HFFc6 (cell line): ENCODE results near the gene HIVEP1. TPM values are rescaled to one million over a fixed set of nuclear protein-coding genes. Genes with fewer than 3 reads are reported as not detected.

ENCODE experiments used
- DNase-seq: peaks from one replicate; pipeline ENCODE4 v3.0.0-alpha.2; 2018
- H3K27ac Mint-ChIP-seq: 2 replicates; pipeline ENCODE4 v1.8.0; 2020; ENCODE audit warnings: mild to moderate bottlenecking, mixed read lengths
- H3K27me3 Mint-ChIP-seq: 2 replicates; pipeline ENCODE4 v1.8.0; 2021; ENCODE audit warnings: mild to moderate bottlenecking, moderate library complexity, mixed read lengths; ENCODE audit not compliant: insufficient read depth
- H3K36me3 Mint-ChIP-seq: 2 replicates; pipeline ENCODE4 v1.8.0; 2021; ENCODE audit warnings: low read depth, mixed read lengths
- H3K4me1 Mint-ChIP-seq: 2 replicates; pipeline ENCODE4 v1.8.0; 2020; ENCODE audit warnings: low read depth, mixed read lengths
- H3K4me3 Mint-ChIP-seq: 2 replicates; pipeline ENCODE4 v1.8.0; 2020; ENCODE audit warnings: mild to moderate bottlenecking, moderate library complexity, mixed read lengths
- H3K9me3 Mint-ChIP-seq: 2 replicates; pipeline ENCODE4 v1.8.0; 2020; ENCODE audit warnings: mild to moderate bottlenecking, mixed read lengths
- CTCF ChIP-seq: fragments of 200-600 bp; sonication (generic); IDR thresholded peaks from 2 replicates; pipeline ENCODE4 v1.5.0; 2021; ENCODE audit warnings: antibody characterized with exemption, mild to moderate bottlenecking
- total RNA-seq, 6 experiments: library from RNA; stranded (reverse); fragmentation: NEBNext Ultra II Directional; extraction: Animal tissue kit (Norgen Biotek cat#: 25700); gene quantifications; 2 replicates in 1 of 6; 3 replicates in 5 of 6; pipeline ENCODE4 v1.2.3, GENCODE V29; 2021

Gene HIVEP1
- total RNA-seq, 6 experiments from 2014 or later: 10.3 to 19.9 (median 11.8) TPM

DNA sequence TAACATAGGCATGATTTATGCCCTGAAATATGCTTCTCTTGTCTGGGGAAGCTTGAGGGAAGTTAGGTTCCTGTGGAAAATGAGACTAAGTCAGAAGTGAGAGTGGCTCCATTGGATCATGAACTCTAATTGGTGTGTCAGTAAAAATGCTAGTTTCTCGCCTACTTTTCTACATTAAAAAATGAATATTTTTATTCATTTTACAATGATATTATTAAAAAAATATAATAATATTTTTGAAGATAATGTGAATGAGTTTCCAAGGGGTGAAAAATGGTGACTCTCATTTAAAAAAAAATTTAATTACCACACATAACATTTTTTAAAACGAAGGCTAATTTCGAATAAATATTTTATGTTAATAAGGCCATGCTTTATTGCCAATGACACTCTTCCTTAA is 84.2 kb downstream of the HIVEP1 start:
- peaks cover 52% of the 10 kb centered on the region for H3K4me1 Mint-ChIP-seq
- H3K36me3 Mint-ChIP-seq: peaks cover 6% of the 10 kb centered on the region; the same call in 1 of the 2 replicates
- H3K27me3 Mint-ChIP-seq: no peaks in the 10 kb centered on the region
- no peak for DNase-seq
- H3K9me3 Mint-ChIP-seq: no peaks in the 10 kb centered on the region
- TF ChIP-seq CTCF: no peak
- no peak overlapping the region for H3K27ac Mint-ChIP-seq
- H3K4me3 Mint-ChIP-seq: no peak overlapping the region

GRCh38 chr6:12097791-12098190 is 85.7 kb downstream of the HIVEP1 start:
- Mint-ChIP-seq H3K4me1 (peaks cover 45% of the 10 kb centered on the region), H3K4me3 (peak overlapping the region; percentile 44), H3K9me3 (no peaks in the 10 kb centered on the region), H3K27ac (0 out of 2 replicates have a peak overlapping the region, but pooled peaks have one; percentile 13), H3K36me3 (no peaks in the 10 kb centered on the region; the same call in 1 of the 2 replicates), H3K27me3 (no peaks in the 10 kb centered on the region)
- no peak for TF ChIP-seq CTCF
- peak; percentile 4 for DNase-seq

DNA sequence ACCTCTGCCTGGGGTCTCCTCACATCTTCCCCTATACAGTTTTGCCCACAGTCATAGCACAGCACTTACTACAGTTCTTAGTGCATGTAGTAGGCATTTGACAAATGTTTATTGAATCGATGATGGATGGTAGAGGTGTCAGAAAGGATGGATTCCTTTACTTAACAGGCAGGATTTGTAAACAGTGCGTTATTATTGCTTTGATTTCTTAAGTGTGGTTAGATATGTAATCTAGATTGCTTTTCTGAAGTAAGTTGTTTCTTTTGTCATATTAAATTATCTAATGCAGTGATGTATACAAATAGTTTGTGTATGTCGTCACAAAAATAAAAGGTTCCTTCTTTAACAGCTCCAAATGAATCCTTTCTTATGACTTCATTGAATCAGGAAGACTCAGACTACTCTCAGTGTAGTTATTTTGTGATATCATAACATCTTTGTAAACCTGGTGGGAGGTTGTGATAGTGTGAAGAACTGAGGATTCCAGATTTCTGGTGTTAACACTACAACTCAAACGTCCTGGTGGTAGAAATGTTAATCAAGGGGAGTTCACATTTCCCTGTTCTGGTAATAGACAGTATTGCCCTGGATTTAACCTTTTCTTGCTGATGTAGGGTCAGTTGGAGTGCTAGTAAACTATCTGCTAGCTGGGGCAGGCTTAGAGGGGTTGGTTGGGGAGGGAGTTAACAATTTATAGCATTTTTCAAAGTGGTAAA is 87.7 kb downstream of the HIVEP1 start:
- Mint-ChIP-seq H3K36me3 (no peaks in the 10 kb centered on the region; the same call in 1 of the 2 replicates), H3K27me3 (no peaks in the 10 kb centered on the region), H3K27ac (no peak overlapping the region), H3K9me3 (no peaks in the 10 kb centered on the region), H3K4me1 (peaks cover 40% of the 10 kb centered on the region), H3K4me3 (no peak overlapping the region)
- DNase-seq: no peak
- 0 out of 2 replicates have a peak, but pooled peaks have one; percentile 11 for TF ChIP-seq CTCF

DNA sequence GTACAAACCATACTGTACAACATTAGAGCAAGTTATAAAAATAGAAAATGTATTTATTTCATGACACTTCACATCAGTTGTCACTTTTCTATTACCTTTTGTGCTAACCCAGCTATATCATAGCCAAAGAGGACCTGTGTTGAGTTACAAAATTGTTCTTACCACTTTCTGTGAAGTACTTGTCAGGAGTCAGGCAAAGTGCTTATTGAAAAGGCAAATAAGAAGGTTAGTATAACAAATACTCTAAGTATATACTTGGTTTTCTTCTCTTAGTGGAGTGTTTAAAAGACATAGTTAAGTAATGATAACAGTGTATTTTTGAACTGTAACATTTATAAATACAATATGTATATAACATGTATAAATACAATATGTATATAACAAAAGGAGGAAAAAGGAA is 88.9 kb downstream of the HIVEP1 start:
- Mint-ChIP-seq H3K4me1 (peaks cover 29% of the 10 kb centered on the region), H3K4me3 (no peak overlapping the region), H3K9me3 (no peaks in the 10 kb centered on the region), H3K27ac (no peak overlapping the region), H3K27me3 (no peaks in the 10 kb centered on the region), H3K36me3 (no peaks in the 10 kb centered on the region; the same call in 1 of the 2 replicates)
- DNase-seq: no peak
- no peak for TF ChIP-seq CTCF

DNA sequence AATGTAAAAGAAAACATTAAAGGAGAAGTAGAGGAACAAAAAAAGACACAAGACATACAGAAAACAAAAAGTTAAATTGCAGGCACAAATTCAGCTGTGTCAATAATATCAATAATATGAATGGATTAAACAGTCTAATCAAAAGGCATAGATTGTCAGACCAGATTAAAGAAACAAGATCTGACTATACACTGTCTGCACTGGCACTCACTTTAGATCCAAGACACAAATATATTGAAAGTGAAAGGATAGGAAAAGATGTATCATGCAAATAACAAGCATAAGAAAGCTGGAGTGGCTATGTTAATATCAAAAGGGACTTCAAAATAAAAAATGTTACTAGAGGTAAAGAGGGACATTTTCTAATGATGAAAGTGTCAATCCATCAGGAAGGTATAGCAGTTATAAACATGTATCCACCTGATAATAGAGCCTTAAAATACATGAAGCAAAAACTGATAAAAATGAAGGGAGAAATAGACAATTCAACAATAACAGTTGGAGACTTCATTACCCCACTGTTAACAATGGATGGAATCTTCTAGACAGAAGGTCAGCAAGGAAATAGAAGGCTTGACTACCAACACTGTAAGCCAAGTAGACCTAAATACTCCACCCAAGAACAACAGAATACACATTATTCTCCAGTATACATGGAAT is 89.7 kb downstream of the HIVEP1 start:
- H3K36me3 Mint-ChIP-seq: no peaks in the 10 kb centered on the region; the same call in 1 of the 2 replicates
- DNase-seq: no peak
- no peaks in the 10 kb centered on the region for H3K9me3 Mint-ChIP-seq
- H3K27me3 Mint-ChIP-seq: no peaks in the 10 kb centered on the region
- peaks cover 22% of the 10 kb centered on the region for H3K4me1 Mint-ChIP-seq
- TF ChIP-seq CTCF: no peak
- H3K4me3 Mint-ChIP-seq: no peak overlapping the region
- no peak overlapping the region for H3K27ac Mint-ChIP-seq
